ENCODE measurements around the gene COL4A5.

Gene COL4A5

DNA sequence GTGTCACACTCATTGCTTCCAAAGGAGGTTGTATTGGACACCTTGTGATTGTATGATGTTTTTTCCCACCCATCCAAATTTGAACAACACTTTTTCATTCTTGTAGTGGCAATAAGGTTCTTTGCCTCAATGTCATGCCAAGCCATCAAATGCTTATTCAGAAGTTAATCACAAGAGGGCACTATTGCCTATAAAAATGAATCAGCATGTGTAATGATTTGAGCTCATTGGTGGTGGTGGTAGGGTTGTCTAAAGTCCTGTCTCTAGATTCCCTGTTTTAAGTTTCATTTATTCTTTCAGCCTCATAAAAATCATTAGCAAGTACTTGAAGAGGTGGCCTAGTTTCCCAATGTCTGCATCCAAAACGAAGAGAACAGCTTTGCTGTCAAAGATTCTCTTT lies 259.7 kb downstream of the COL4A5 start:
- H3K9ac ChIP-seq = no peak overlapping the region
- H3K27ac ChIP-seq = no peak overlapping the region
- H2AFZ ChIP-seq = no peak overlapping the region
- no peak overlapping the region for H3K4me3 ChIP-seq (ENCODE audit: low read depth, low read length)
- no peaks in the 10 kb centered on the region for H3K9me3 ChIP-seq (ENCODE audit: control insufficient read depth, low read length)
- no peaks in the 10 kb centered on the region for H3K36me3 ChIP-seq (ENCODE audit: control insufficient read depth, insufficient read depth, low read length)
- TF ChIP-seq, protein P1, sequence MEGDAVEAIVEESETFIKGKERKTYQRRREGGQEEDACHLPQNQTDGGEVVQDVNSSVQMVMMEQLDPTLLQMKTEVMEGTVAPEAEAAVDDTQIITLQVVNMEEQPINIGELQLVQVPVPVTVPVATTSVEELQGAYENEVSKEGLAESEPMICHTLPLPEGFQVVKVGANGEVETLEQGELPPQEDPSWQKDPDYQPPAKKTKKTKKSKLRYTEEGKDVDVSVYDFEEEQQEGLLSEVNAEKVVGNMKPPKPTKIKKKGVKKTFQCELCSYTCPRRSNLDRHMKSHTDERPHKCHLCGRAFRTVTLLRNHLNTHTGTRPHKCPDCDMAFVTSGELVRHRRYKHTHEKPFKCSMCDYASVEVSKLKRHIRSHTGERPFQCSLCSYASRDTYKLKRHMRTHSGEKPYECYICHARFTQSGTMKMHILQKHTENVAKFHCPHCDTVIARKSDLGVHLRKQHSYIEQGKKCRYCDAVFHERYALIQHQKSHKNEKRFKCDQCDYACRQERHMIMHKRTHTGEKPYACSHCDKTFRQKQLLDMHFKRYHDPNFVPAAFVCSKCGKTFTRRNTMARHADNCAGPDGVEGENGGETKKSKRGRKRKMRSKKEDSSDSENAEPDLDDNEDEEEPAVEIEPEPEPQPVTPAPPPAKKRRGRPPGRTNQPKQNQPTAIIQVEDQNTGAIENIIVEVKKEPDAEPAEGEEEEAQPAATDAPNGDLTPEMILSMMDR (IDR thresholded peaks at IDR 0.05) = no peak
- no peaks in the 10 kb centered on the region for H3K4me1 ChIP-seq
- no peak overlapping the region for H3K4me2 ChIP-seq (ENCODE audit: low read length)
- H3K79me2 ChIP-seq = no peaks in the 10 kb centered on the region
- H3K27me3 ChIP-seq (ENCODE audit: control insufficient read depth, insufficient read depth, low read length) = no peaks in the 10 kb centered on the region

DNA sequence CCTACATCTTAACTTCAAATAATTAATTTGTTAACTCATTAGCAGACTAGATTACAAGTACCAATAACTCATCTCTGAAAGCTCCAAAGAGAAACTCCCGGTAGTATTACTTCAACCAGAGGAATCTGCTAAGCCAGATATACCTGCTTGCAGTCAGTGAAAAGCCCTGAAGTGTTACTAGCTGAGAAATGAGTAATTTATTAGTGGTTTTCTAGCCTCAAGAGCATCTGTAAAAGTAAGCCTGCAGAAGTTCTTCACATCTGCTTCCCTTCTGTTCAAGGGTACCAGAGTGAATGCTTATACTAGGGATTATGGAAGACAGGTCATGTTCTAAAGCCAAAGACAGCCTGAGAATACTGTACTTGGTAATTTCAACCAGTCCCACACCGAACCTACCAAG lies 262.0 kb downstream of the COL4A5 start:
- no peak overlapping the region for H3K4me3 ChIP-seq (ENCODE audit: low read depth, low read length)
- no peaks in the 10 kb centered on the region for H3K27me3 ChIP-seq (ENCODE audit: control insufficient read depth, insufficient read depth, low read length)
- no peak overlapping the region for H2AFZ ChIP-seq
- H3K9me3 ChIP-seq (ENCODE audit: control insufficient read depth, low read length) = no peaks in the 10 kb centered on the region
- no peaks in the 10 kb centered on the region for H3K4me1 ChIP-seq
- no peak overlapping the region for H3K27ac ChIP-seq
- no peak overlapping the region for H3K9ac ChIP-seq
- no peak overlapping the region for H3K4me2 ChIP-seq (ENCODE audit: low read length)
- TF ChIP-seq, protein P1 (IDR thresholded peaks at IDR 0.05) = no peak
- H3K36me3 ChIP-seq (ENCODE audit: control insufficient read depth, insufficient read depth, low read length) = no peaks in the 10 kb centered on the region
- H3K79me2 ChIP-seq = no peaks in the 10 kb centered on the region

DNA sequence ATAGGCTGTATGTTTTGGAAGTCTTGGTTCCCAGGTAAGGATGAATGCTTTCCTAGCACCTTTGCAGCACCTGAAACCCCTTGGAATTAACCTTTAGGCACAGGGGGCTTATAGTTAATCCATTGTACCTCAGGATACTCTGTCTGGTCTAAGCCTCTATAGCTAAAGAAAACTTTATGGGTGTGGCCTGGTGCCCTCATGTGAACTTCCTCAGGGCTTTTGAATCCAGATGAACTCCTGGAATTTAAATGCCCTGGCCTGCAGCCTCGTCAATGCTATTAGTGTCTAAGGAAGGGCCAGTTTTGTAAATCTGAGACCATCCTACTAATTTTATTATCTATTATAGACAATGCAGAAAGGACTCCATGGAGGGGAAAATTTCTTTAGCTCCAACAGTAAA lies 262.9 kb downstream of the COL4A5 start:
- H3K27me3 ChIP-seq (ENCODE audit: control insufficient read depth, insufficient read depth, low read length) = no peaks in the 10 kb centered on the region
- TF ChIP-seq, protein P1 (IDR thresholded peaks at IDR 0.05) = no peak
- no peak overlapping the region for H3K27ac ChIP-seq
- H3K79me2 ChIP-seq = no peaks in the 10 kb centered on the region
- H2AFZ ChIP-seq = no peak overlapping the region
- H3K9me3 ChIP-seq (ENCODE audit: control insufficient read depth, low read length) = no peaks in the 10 kb centered on the region
- H3K4me2 ChIP-seq (ENCODE audit: low read length) = no peak overlapping the region
- H3K4me1 ChIP-seq = no peaks in the 10 kb centered on the region
- H3K9ac ChIP-seq = no peak overlapping the region
- H3K4me3 ChIP-seq (ENCODE audit: low read depth, low read length) = no peak overlapping the region
- H3K36me3 ChIP-seq (ENCODE audit: control insufficient read depth, insufficient read depth, low read length) = no peaks in the 10 kb centered on the region

DNA sequence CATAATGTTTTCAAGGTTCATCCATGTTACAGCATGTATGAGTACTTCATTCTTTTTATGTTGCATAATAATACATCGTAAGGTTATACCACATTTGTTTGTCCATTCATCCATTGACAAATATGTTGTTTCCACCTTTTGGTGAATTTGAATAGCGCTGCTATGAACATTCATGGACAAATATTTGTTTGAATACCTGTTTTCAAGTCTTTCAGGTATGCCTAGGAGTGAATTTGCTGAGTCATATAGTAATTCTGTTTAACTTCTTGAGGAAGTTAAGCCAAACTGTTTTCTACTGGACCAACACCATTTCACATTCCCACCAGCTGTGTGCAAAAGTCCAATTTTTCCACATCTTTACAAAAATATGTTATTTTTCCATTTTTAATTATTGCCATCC lies 265.2 kb downstream of the COL4A5 start:
- H3K9me3 ChIP-seq (ENCODE audit: control insufficient read depth, low read length) = no peaks in the 10 kb centered on the region
- H3K4me3 ChIP-seq (ENCODE audit: low read depth, low read length) = no peak overlapping the region
- H3K9ac ChIP-seq = no peak overlapping the region
- no peak overlapping the region for H2AFZ ChIP-seq
- no peak overlapping the region for H3K27ac ChIP-seq
- TF ChIP-seq, protein P1 (IDR thresholded peaks at IDR 0.05) = no peak
- H3K27me3 ChIP-seq (ENCODE audit: control insufficient read depth, insufficient read depth, low read length) = no peaks in the 10 kb centered on the region
- H3K4me1 ChIP-seq = no peaks in the 10 kb centered on the region
- no peak overlapping the region for H3K4me2 ChIP-seq (ENCODE audit: low read length)
- no peaks in the 10 kb centered on the region for H3K79me2 ChIP-seq
- no peaks in the 10 kb centered on the region for H3K36me3 ChIP-seq (ENCODE audit: control insufficient read depth, insufficient read depth, low read length)

DNA sequence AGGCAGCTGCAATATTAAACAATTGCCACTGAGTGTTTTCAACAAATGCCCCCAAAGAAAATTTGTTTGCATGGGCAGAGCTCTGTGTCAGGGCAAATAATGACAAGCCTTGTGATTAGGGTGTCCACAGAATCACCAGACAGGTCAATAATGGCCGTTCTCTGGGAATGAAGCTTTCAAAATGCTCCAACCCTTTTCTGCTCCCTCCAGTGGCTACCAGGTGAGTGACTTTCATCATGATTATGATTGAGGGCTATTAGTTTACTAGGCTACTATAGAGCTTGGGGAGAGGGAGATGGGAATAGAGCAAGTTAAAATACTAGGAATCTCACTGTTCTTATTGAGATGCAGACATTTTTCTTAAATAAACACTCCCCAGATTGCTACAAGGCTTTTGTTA lies 273.2 kb downstream of the COL4A5 start:
- H2AFZ ChIP-seq = no peak overlapping the region

More for the DNA sequence above, 273.2 kb downstream of the COL4A5 start:
- Histone ChIP-seq H3K27ac (no peak overlapping the region), H3K27me3 (ENCODE audit: control insufficient read depth, insufficient read depth, low read length) (no peaks in the 10 kb centered on the region), H3K9ac (no peak overlapping the region), H3K4me2 (ENCODE audit: low read length) (no peak overlapping the region), H3K4me3 (ENCODE audit: low read depth, low read length) (no peak overlapping the region), H3K9me3 (ENCODE audit: control insufficient read depth, low read length) (no peaks in the 10 kb centered on the region), H3K79me2 (no peaks in the 10 kb centered on the region), H3K4me1 (no peaks in the 10 kb centered on the region), H3K36me3 (ENCODE audit: control insufficient read depth, insufficient read depth, low read length) (no peaks in the 10 kb centered on the region)
- TF ChIP-seq, protein P1 (IDR thresholded peaks at IDR 0.05) = no peak
